ACHN (cell line): ENCODE results near the gene RNF13.
"Not testable (repeated sequence)": the region's sequence is repeated elsewhere in the genome, so short reads cannot be mapped to it uniquely, and the experiment has no call there.

Source experiments
- DNase-seq: peaks from one replicate; pipeline ENCODE4 v3.0.0-alpha.2; 2015
- in situ Hi-C: cut with HindIII; loops from 2 replicates; pipeline ENCODE4 v1.10.0; 2017; ENCODE audit warnings: low sequenced_read_pairs, low pct_ligation_motif_present, low pct_unique_long_range_greater_than_20kb

The RNF13 gene

DNA sequence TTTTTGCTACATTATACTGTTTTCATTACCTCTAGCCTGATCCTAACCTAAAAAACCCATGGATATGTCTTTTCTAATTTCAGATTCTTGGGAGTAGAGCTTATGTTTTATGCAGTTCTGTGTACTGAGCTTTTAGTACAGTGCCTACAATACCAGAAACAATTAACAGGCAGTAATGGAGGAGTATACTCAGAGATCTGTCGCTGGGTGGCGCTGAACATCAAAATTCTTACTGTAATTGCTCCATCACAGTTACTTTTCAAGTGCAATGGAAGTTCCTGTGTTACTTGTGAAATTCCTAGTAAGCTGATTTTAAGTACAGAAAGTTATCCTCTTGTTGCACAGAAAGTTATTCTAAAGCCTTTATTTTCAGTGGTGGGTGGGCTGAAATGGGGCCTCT lies 66.9 kb downstream of the RNF13 start:
- in situ Hi-C loops: no loop called here
- peak; percentile 14 for DNase-seq

DNA sequence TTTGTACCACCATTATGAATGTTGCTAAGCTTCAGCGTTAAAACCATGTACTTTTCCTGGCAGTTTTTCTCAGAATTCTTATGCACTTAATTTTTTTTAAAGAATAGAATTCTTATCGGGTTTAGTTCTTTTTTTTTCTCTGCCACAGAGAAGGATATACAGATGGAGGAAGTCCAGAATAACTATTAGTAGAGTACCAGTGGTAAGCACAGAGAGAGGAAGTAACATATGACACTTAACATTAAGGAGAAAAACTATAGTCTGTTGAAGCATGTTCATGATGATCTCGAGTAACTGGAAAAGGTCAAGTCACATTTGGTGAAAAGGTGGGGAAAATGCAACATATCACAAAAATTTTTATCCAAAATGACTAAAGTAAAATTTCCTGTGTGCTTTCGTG lies 68.9 kb downstream of the RNF13 start:
- no peak for DNase-seq
- in situ Hi-C loops: no loop called here

DNA sequence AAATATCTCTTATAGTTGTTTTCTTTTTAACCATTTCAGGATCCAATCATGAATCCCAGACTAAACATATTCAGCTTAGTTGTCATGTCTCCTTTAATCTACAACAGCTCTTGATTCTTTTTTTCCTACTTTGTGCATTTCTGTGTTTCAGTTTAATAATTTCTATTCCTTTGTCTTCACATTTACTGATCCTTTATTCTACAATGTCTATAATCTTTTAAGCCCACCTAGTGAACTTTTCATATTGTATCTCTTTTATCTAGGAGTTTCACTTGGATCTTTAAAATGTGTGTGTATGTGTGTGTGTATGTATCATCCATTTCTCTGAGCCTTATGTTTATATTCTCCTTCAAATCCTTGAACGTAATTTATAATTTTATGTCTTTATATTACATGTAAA lies 70.1 kb downstream of the RNF13 start:
- in situ Hi-C loops: no loop called here
- no peak for DNase-seq

DNA sequence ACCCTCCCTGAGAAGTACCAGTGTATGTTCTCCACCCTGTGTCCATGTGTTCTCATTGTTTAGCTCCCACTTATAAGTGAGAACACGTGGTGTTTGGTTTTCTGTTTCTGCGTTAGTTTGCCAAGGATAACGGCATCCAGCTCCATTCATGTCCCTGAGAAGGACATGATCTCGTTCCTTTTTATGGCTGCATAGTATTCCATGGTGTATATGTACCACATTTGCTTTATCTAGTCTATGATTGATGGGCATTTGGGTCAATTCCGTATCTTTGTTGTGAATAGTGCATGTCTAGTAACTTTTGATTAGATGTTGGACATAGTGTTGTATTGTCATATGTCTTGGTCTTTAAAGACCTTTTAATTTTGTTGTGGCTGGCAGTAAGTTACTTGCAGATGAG lies 70.8 kb downstream of the RNF13 start:
- DNase-seq, in situ Hi-C loops: not testable (repeated sequence)

DNA sequence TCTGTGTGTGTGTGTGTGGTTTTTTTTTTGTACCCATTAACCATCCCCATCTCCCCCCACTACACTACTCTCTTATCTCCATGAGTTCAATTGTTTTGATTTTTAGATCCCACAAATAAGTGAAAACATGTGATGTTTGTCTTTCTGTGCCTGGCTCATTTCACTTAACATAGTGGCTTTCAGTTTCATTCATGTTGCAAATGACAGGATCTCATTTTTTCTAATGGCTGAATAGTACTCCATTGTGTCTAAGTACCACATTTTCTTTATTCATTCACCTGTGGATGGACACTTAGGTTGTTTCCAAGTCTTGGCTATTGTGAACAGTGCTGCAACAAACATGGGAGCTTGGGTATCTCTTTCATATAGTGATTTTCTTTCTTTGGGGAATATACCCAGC lies 71.8 kb downstream of the RNF13 start:
- DNase-seq, in situ Hi-C loops: not testable (repeated sequence)

DNA sequence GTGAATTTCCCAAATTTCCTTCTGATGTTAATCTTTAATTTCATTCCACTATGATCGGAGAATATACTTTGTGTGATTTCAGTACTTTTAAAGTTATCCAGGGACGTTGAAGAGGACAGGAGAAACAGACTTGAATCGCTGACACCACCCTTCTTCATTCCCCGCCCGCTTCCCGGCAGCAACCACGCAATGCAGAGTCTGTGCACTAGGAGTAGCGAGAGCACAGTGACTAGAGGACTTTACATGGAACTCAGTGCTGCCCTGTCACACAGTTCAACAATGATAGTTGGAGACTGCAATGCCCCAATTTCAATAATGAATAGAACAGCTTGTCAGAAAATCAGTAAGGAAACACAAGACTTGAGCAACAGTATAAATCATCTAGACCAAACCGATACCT lies 73.9 kb downstream of the RNF13 start:
- in situ Hi-C loops: no loop called here
- no peak for DNase-seq

DNA sequence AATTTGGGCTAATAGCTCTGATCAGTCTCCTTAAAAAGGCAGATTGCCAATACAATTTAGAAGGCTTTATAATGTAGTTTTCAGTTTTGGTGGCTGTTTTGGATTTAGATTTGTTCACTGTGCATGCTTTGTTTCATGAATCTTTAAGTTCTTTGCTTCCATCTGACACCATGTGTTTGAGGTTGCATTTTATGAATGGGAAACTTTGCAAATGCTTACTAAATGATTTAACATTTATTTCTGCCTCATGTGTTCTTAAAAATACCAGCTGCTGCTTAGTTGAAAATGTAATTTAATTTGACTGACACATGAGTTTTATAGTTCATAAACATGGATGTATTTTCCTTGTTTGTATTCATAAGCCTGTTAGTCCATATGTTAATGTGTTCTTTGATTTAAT lies 78.6 kb downstream of the RNF13 start:
- in situ Hi-C loops: no loop called here
- DNase-seq: no peak

DNA sequence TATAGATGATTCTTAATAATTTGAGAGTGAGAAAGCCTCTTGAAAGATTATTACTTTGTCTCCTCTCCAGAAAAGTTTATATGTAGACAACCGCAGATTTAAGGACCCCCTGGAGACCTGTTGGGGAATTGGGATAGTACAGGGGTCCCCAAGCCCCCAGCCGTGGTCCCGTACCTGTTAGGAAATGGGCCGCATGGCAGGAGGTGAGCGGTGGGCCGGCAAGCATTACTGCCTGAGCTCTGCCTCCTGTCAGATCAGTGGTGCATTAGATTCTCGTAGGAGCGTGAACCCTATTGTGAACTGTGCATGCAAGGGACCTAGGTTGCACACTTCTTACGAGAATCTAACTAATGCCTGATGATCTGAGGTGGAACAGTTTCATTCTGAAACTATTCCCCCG lies 79.4 kb downstream of the RNF13 start:
- in situ Hi-C loops: no loop called here
- no peak for DNase-seq

DNA sequence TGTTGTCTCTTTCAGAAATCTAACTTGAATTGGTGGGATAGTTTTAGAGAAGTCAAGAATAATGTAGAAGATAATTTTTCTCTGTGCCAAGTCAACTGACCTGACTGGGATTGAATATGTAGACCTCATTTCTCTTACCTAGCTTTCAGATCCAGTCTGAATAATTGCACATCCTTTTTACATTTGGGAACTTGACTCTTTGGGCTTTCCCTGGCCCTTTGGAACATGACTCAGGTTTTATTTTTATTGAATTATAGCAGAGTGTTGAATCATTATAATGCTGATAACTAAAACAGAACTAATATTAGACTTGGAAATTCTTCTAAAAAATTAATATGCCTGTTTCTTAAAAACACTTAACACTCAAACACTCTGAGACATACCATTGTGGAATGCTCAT lies 81.2 kb downstream of the RNF13 start:
- DNase-seq: no peak
- in situ Hi-C loops: no loop called here

DNA sequence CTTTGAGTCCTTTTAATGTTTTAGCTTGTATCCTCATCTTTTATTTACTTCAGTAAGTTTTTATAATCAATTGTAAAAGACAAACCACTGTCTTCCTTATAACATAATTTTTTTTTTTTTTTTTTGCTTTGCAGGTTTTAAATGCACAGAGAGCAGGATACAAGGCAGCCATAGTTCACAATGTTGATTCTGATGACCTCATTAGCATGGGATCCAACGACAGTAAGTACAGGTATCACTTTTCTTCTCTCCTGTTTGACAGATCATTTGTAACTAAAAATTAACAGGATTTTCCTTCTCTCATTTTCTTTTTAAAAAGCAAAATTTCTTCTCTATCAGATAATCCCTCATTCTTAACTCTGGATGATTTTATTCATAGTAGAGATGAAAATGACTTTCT lies 82.3 kb downstream of the RNF13 start:
- in situ Hi-C loops: no loop called here

DNA sequence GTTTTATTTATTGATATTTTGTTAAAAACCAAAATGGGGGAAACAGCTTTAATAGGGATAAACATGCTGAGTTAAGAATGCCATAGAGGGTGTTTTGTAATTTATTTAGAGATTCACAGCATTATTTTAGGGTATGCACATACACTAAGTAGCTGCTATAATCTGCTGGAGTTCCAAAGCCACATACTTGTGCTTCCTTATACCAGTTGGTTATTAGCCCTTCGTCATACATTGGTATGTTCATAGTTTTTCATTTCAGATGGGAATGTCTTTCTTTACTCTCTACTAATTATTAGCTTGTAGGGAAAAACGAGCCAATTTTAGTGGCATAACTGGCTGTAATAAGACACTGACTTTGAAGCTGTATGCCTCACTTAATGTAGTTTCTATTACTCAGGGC lies 82.8 kb downstream of the RNF13 start:
- in situ Hi-C loops: no loop called here
- no peak for DNase-seq

More for the DNA sequence above, 82.3 kb downstream of the RNF13 start:
- DNase-seq: no peak

DNA sequence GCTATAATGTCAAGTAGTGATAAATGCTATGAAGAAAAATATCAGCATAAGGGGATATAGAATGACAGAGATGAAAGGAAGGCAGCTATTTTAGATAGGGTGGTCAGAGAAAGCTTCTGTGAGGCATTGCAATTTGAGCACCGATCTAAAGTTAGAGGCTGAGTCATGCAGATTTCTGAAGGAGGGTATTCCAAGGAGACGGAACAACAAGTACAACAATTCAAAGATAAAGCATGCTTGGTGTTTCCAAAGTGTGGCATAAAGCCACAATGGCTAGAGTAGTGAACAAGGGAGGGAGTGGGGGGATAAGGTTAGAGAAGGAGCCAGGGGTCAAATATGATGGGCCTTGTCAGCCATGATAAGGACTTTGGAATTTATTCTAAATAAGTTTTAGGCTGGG lies 85.8 kb downstream of the RNF13 start:
- DNase-seq: no peak
- in situ Hi-C loops: no loop called here

DNA sequence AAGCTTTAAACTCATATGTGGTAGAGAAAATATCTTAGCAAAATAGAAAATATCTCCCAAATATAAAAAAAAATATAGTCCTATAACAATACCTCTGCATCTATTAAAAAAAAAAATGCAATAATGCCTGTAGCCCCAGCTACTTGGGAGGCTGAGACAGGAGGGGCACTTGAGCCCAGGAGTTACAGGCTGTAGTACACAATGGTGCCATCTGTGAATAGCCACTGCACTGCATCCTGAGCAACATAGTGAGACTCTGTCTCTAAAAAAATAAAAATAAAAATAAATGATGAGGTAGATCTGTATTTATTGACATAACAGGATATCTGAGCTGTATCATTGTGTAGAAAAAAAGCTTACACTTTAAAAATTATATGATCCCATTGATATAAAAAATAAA lies 87.3 kb downstream of the RNF13 start:
- DNase-seq: no peak
- in situ Hi-C loops: no loop called here

DNA sequence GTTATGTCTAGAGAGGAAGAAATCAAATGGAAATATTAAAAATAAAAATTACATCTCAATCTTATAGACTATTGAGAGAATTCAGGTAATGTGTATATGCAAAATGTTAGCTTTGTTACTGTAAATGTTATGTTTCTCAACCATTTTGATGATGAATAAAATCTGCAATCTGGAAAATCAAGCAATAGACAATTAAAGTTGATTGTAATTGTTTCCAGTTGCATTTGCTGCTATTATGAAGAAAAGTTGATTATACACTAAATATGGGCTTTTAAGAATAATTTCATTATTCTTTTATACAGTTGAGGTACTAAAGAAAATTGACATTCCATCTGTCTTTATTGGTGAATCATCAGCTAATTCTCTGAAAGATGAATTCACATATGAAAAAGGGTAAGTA lies 88.8 kb downstream of the RNF13 start:
- no peak for DNase-seq
- in situ Hi-C loops: no loop called here

DNA sequence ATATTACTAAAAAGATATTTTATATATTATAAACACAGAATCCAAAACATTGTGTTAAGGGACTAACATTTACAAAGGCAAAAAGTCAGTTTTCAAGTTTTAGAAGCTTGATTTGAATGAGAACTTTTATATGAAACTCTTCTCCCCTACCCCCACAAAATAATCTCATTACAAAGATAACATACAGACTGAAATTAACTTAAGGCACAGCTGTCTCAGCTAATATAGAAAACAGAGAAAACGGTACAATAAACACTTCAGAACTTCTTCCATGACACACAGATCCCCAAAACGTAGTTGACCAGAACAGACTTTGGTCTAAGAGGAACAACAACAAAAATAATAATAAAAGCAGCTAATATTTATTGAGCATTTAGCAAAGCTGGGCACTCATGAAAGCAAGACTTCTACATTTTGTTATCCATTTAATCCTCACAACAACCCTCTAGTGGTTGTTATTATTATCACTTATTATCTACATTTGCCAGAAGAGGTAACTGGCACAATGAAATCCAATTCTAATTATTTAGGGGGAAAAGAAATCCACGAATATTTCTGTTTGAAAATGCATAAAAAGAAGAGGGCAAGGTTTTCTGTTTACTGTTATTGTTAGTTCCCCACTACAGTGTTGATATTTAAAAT lies 89.6 kb downstream of the RNF13 start:
- DNase-seq: peak; percentile 14
- in situ Hi-C loops: no loop called here

DNA sequence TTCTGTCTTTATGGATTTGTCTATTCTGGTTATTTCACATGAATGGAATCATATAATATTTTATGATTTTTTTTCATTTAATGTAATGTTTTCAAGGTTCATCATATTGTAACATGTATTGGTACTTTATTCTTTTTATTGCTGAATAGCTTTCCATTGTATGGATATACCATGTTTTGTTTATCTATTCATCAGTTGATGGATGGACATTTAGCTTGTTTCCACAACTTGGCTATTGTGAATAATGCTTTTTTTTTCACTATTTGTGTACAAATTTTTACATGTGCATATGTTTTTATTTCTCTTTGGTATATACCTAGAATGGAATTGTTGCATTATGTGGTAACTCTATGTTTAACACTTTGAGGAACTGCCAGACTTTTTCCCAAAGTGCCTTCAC lies 93.0 kb downstream of the RNF13 start:
- in situ Hi-C loops: no loop called here
- DNase-seq: no peak

DNA sequence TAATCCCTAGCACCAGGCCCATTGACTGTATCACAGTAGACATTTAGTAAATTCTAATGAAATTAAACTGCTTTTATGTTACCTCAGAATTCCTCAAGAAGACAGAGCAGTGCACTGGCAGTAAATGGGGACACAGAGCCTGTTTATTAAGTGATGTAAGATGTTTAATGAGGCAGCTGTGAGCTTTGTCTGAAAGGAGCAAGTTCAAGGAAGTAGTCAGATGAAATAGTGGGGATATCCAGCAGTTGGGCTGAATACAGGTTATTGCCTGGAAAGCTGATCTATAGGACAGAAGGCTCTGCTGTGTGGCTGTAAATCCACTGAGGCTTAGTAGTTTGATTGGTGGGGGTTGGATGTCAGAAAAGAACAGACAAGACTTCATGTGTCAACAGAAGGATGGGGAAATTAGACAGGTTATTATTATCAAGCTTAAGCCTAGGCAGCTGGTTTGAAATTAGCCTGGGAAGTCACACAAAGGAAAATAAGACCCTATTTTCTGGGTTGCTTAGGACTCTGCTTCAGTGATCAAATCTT lies 95.5 kb downstream of the RNF13 start:
- in situ Hi-C loops: no loop called here
- no peak for DNase-seq

DNA sequence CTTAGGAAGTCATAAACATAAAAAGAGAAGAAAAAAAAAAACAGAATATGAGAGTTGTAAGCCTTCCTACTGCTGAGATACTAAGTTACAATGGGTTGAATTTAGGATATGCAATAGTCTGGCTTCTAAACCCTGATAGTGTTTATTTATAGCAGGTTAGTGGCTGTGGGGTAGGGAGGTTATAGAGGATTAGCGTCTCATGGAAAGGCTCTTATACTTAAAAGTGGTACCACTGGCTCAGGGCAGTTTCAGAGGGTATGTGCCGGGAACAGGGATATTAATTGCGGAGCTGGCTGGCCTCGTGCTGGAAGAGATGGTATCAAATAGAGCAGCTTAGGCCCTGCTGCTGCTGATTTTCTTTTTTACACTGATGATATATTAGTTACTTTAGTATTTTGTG lies 96.9 kb downstream of the RNF13 start:
- in situ Hi-C loops: no loop called here
- no peak for DNase-seq

DNA sequence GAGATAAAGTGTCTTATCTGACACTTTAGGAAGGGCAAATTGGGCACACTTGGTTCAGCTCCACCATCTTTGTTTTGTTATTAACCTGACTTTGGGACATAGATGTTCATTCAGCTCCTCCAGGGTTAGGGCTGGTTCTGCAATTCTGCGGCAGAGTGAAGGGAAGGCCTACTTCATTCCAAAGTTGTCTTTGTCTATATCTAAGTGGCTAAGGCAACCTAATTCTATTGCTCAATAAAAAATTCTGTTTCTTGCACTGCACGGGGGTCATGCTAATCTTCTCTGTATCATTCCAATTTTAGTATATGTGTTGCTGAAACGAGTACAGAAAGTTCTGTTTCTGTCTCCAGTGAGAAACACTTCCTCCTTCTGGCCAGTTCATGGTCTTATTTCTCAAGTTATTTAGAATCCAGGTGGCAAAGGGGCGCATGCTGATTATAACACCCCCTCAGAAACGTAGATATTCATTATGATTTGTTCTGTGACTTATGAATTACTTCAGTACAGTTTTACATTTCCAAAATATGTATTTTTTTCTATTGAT lies 104.2 kb downstream of the RNF13 start:
- in situ Hi-C loops: no loop called here
- no peak for DNase-seq

DNA sequence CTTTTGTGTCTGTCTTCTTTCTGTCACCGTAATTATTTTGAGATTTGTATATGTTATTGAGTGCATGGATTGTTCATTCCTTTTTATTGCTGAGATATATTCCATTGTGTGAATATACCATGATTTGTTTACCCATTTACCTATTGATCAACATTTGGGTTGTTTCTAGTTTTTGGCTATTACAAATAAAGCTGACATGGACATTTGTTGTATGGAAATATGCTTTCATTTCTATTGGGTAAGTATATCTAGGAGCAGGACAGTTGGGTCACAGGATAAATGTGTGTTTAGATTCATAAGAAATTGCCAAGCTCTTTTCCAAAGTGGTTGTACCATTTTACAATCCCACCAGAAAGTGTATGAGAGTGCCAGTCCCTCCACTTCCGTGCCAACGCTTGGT lies 106.5 kb downstream of the RNF13 start:
- in situ Hi-C loops: no loop called here
- DNase-seq: no peak

DNA sequence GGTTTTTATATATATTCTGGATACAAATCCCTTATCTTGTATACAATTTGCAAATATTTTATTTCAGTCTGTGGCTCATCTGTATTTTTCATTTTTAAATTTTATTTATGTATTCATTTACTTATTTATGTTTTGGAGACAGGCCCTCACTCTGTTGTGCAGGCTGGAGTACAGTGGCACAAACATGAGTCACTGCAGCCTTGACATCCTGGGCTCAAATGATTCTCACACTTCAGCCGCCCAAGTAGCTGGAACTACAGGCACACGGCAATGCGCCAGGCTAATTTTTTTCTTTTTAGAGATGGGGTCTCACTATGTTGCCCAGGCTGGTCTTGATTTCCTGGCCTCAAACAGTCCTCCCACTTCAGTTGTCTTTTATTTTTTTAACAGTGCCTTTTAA lies 107.1 kb downstream of the RNF13 start:
- no peak for DNase-seq
- in situ Hi-C loops: no loop called here
